Naive thymus-derived CD4-positive, alpha-beta T cell (primary cell): ENCODE data around the gene MUCL1. TPM values are rescaled to one million over a fixed set of nuclear protein-coding genes. Genes with fewer than 3 reads are reported as not detected.
A peak's percentile ranks its signal among the peaks of the same experiment; 100 is the strongest.

Source experiments
- ATAC-seq: fragments of 150-1000 bp; cut with Tn5 transposase; 2 replicates; pipeline ENCODE4 v1.10.0; 2021; ENCODE audit warnings: mild to moderate bottlenecking, moderate library complexity
- CTCF ChIA-PET: fragments of 350-600 bp; sonication (Branson Sonifier 250); formaldehyde crosslinking; loops from one replicate; lab custom pipeline; 2021; ENCODE audit warnings: antibody characterized with exemption; lab: Charles Lee
- POLR2A ChIA-PET: fragments of 350-600 bp; sonication (Branson Sonifier 250); formaldehyde crosslinking; loops from one replicate; lab custom pipeline; 2021; ENCODE audit warnings: antibody characterized with exemption, inconsistent platforms; lab: Charles Lee
- DNase-seq, 9 donors: peaks; one replicate each; pipeline versions ENCODE4 v3.0.0 to v3.0.0-alpha.2; 2020 to 2022; ENCODE audit warnings: mixed read lengths in 1 of 9
- H3K27ac ChIP-seq: one replicate; pipeline ENCODE4 v1.7.0; 2013; ENCODE audit warnings: mild to moderate bottlenecking, low read depth, low read length, moderate library complexity
- H3K27me3 ChIP-seq, 2 donors: one replicate each; pipeline ENCODE4 v1.7.0; 2013; ENCODE audit warnings: low read length in 2 of 2, mild to moderate bottlenecking in 2 of 2, moderate library complexity in 2 of 2; ENCODE audit not compliant: control insufficient read depth in 2 of 2, insufficient read depth in 2 of 2
- H3K36me3 ChIP-seq, 3 experiments: 1 replicate in 2 of 3; 2 replicates in 1 of 3; pipeline ENCODE4 v1.7.0; 2013; ENCODE audit warnings: low read length in 3 of 3, mild to moderate bottlenecking in 3 of 3, moderate library complexity in 1 of 3; ENCODE audit not compliant: insufficient read depth in 3 of 3, control insufficient read depth in 2 of 3
- H3K4me1 ChIP-seq, 2 donors: one replicate each; pipeline ENCODE4 v1.7.0; 2013; ENCODE audit warnings: low read length in 2 of 2, mild to moderate bottlenecking in 2 of 2, moderate library complexity in 1 of 2; ENCODE audit not compliant: control insufficient read depth in 2 of 2, insufficient read depth in 2 of 2
- H3K4me3 ChIP-seq: 2 replicates; pipeline ENCODE4 v1.7.0; 2013; ENCODE audit warnings: mild to moderate bottlenecking, low read length
- H3K9me3 ChIP-seq, 3 experiments: 1 replicate in 2 of 3; 2 replicates in 1 of 3; pipeline ENCODE4 v1.7.0; 2013; ENCODE audit warnings: low read length in 3 of 3; ENCODE audit not compliant: control insufficient read depth in 2 of 3
- H3K27ac Mint-ChIP-seq, 9 donors: one replicate each; pipeline ENCODE4 v1.8.0; 2020 to 2022; ENCODE audit warnings: mixed read lengths in 9 of 9, mild to moderate bottlenecking in 8 of 9, moderate library complexity in 5 of 9, inconsistent platforms in 2 of 9
- H3K27me3 Mint-ChIP-seq, 5 donors: one replicate each; pipeline ENCODE4 v1.8.0; 2021 to 2022; ENCODE audit warnings: mixed read lengths in 5 of 5, mild to moderate bottlenecking in 1 of 5
- H3K36me3 Mint-ChIP-seq, 5 donors: one replicate each; pipeline ENCODE4 v1.8.0; 2020 to 2022; ENCODE audit warnings: mixed read lengths in 5 of 5, mild to moderate bottlenecking in 3 of 5, inconsistent platforms in 1 of 5
- H3K4me1 Mint-ChIP-seq, 7 donors: one replicate each; pipeline ENCODE4 v1.8.0; 2020 to 2022; ENCODE audit warnings: mixed read lengths in 7 of 7, mild to moderate bottlenecking in 3 of 7, inconsistent platforms in 1 of 7
- H3K4me3 Mint-ChIP-seq, 10 donors: one replicate each; pipeline ENCODE4 v1.8.0; 2020 to 2022; ENCODE audit warnings: mild to moderate bottlenecking in 10 of 10, mixed read lengths in 10 of 10, moderate library complexity in 6 of 10, inconsistent platforms in 2 of 10
- H3K9me3 Mint-ChIP-seq, 11 donors: one replicate each; pipeline ENCODE4 v1.8.0; 2020 to 2022; ENCODE audit warnings: mixed read lengths in 11 of 11, mild to moderate bottlenecking in 4 of 11, inconsistent platforms in 1 of 11, moderate library complexity in 1 of 11
- intact Hi-C, 2 donors: fragments of 100-400 bp; cut with micrococcal nuclease; formaldehyde crosslinking; loops; one replicate each; pipeline ENCODE4 v1.15.1; 2023
- polyA plus RNA-seq, 2 donors: library from polyadenylated mRNA; unstranded; fragments of 300-500 nt; fragmentation: Illumina TruSeq; gene quantifications; one replicate each; pipeline ENCODE4 v1.2.3, GENCODE V29; 2021
- total RNA-seq, 6 experiments: library from RNA in 5 of 6; stranded (reverse) in 5 of 6; gene quantifications; 1 replicate in 5 of 6; 2 replicates in 1 of 6; pipeline ENCODE4 v1.2.3 and lab custom pipeline; 2021 to 2026

Gene MUCL1
- total and polyA plus RNA-seq, 7 experiments from 2014 or later = not detected

DNA sequence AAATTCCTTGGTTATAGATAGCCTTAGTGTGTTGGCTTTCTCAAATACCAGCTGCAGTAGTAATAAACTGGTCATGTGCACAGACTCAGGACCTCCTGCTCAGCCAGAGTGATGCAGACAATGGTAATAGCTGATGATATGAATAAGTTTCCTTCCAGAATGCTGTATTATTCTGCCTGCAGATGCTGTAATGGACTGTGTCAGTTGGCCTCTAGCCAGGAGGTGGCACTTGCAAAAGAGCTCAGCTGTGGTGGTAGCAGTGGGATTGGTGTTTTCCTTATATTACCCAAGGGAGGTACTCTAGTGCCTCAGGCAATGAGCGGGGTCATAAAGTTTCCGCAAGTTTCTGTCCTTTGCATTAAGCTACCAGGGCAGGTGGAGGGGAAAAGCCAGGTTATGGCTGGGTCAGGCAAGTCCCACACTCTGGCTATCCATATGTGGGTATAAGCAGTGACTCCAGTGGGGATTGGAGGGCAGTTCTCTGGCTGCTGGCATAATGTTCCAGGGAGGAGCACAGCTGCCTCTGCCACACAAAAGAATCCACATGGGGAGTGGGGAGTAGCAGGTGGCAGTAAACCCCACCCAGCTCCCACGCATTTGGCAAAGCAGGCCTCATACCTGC, 14.0 kb upstream of the MUCL1 start:
- H3K27me3 ChIP-seq = no peaks in the 10 kb centered on the region
- no peaks in the 10 kb centered on the region for H3K36me3 ChIP-seq
- POLR2A ChIA-PET = no interaction called here
- H3K27me3 Mint-ChIP-seq = peaks cover 5 to 30% (median 21%) of the 10 kb centered on the region in 5 donors
- peaks cover 0 to 12% (median 2%) of the 10 kb centered on the region in 5 donors for H3K36me3 Mint-ChIP-seq
- H3K27ac Mint-ChIP-seq = no peak overlapping the region
- H3K4me3 Mint-ChIP-seq = no peak overlapping the region
- DNase-seq (no peak), ATAC-seq (no peak)
- no peak overlapping the region for H3K27ac ChIP-seq
- H3K4me1 ChIP-seq = no peaks in the 10 kb centered on the region
- peaks cover 0 to 24% (median 13%) of the 10 kb centered on the region in 11 donors for H3K9me3 Mint-ChIP-seq
- CTCF ChIA-PET = no interaction called here
- H3K9me3 ChIP-seq = peaks cover 0 to 5% (median 0%) of the 10 kb centered on the region in 3 experiments
- H3K4me1 Mint-ChIP-seq = peaks cover 0 to 4% (median 3%) of the 10 kb centered on the region in 7 donors
- intact Hi-C loops = no loop called here
- no peak overlapping the region for H3K4me3 ChIP-seq

DNA sequence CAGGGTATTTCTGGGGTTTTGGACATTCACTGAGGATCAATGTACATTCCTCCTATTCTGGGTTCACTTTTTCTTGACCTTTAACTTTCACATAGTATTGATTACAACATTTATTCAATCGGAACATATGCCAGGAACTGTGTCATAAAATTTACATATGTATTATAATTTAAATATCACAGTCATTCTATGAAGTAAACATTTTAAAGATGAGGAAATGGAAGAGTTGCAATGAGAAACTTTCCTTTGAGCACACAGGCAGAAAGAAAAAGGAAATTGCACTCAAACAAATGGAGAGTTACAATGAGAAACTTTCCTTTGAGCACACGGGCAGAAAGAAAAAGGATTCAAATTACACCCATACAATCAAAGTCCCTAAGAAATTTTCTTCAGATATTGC, 3.1 kb downstream of the MUCL1 start:
- Mint-ChIP-seq H3K27me3 (peaks cover 0 to 13% (median 5%) of the 10 kb centered on the region in 5 donors), H3K4me1 (peaks cover 0 to 12% (median 5%) of the 10 kb centered on the region in 7 donors), H3K9me3 (peaks cover 0 to 2% (median 0%) of the 10 kb centered on the region in 11 donors), H3K36me3 (no peaks in the 10 kb centered on the region), H3K27ac (peak overlapping the region in 1 of 9 donors; percentile 14), H3K4me3 (no peak overlapping the region)
- no peaks in the 10 kb centered on the region for H3K9me3 ChIP-seq
- H3K27me3 ChIP-seq = no peaks in the 10 kb centered on the region
- no peak overlapping the region for H3K4me3 ChIP-seq
- H3K4me1 ChIP-seq = no peaks in the 10 kb centered on the region
- ATAC-seq (no peak), DNase-seq (no peak)
- POLR2A ChIA-PET = interaction anchor here (0.6 to 0.7 kb wide), 2 partner anchors 12 to 96 kb away, joined by 3 to 4 read pairs; no protein-coding TSS in a partner anchor
- no peak overlapping the region for H3K27ac ChIP-seq
- CTCF ChIA-PET = interaction anchor here (0.6 to 4.8 kb wide), 7 partner anchors 14 to 214 kb away, joined by 3 to 38 read pairs (median 4); no protein-coding TSS in a partner anchor
- intact Hi-C loops = no loop called here
- no peaks in the 10 kb centered on the region for H3K36me3 ChIP-seq

GRCh38 chr12:54858562-54858961, 4.2 kb downstream of the MUCL1 start:
- peaks cover 0 to 12% (median 5%) of the 10 kb centered on the region in 7 donors for H3K4me1 Mint-ChIP-seq
- Histone ChIP-seq H3K9me3 (no peaks in the 10 kb centered on the region), H3K27me3 (no peaks in the 10 kb centered on the region), H3K4me1 (no peaks in the 10 kb centered on the region), H3K4me3 (no peak overlapping the region), H3K27ac (no peak overlapping the region), H3K36me3 (no peaks in the 10 kb centered on the region)
- ChIA-PET CTCF (interaction anchor here (2.0 kb wide), 1 partner anchor 213 kb away, joined by 5 read pairs; no protein-coding TSS in a partner anchor), POLR2A (no interaction called here)
- H3K9me3 Mint-ChIP-seq = peaks cover 0 to 4% (median 0%) of the 10 kb centered on the region in 11 donors
- intact Hi-C loops = no loop called here
- DNase-seq (no peak), ATAC-seq (no peak)
- H3K36me3 Mint-ChIP-seq = no peaks in the 10 kb centered on the region
- no peak overlapping the region for H3K27ac Mint-ChIP-seq
- peaks cover 0 to 21% (median 5%) of the 10 kb centered on the region in 5 donors for H3K27me3 Mint-ChIP-seq
- no peak overlapping the region for H3K4me3 Mint-ChIP-seq

- ChIA-PET CTCF (interaction anchor here (1.1 to 2.0 kb wide), 3 partner anchors 100 to 212 kb away, joined by 5 to 6 read pairs (median 5); no protein-coding TSS in a partner anchor), POLR2A (no interaction called here)
- Mint-ChIP-seq H3K4me3 (no peak overlapping the region), H3K27ac (peak overlapping the region in 1 of 9 donors; percentile 4), H3K4me1 (peaks cover 0 to 6% (median 0%) of the 10 kb centered on the region in 7 donors), H3K9me3 (peaks cover 0 to 4% (median 0%) of the 10 kb centered on the region in 11 donors), H3K27me3 (peaks cover 0 to 27% (median 5%) of the 10 kb centered on the region in 5 donors), H3K36me3 (no peaks in the 10 kb centered on the region)
- no peaks in the 10 kb centered on the region for H3K9me3 ChIP-seq
- no peak for DNase-seq
- no peak overlapping the region for H3K4me3 ChIP-seq
- intact Hi-C loops = no loop called here
- no peak for ATAC-seq
- H3K27ac ChIP-seq = no peak overlapping the region
- H3K36me3 ChIP-seq = no peaks in the 10 kb centered on the region
- no peaks in the 10 kb centered on the region for H3K4me1 ChIP-seq
- no peaks in the 10 kb centered on the region for H3K27me3 ChIP-seq
These were observed 5.2 kb downstream of the MUCL1 start for GRCh38 chr12:54859502-54859901.

GRCh38 chr12:54861927-54862326, 7.6 kb downstream of the MUCL1 start:
- ATAC-seq (no peak), DNase-seq (no peak)
- no peaks in the 10 kb centered on the region for H3K27me3 ChIP-seq
- no peak overlapping the region for H3K4me3 ChIP-seq
- H3K9me3 ChIP-seq = no peaks in the 10 kb centered on the region
- peaks cover 0 to 46% (median 5%) of the 10 kb centered on the region in 5 donors for H3K27me3 Mint-ChIP-seq
- no peak overlapping the region for H3K27ac ChIP-seq
- no peaks in the 10 kb centered on the region for H3K4me1 ChIP-seq
- H3K36me3 Mint-ChIP-seq = no peaks in the 10 kb centered on the region
- no peak overlapping the region for H3K27ac Mint-ChIP-seq
- H3K9me3 Mint-ChIP-seq = peaks cover 0 to 4% (median 0%) of the 10 kb centered on the region in 11 donors
- no peaks in the 10 kb centered on the region for H3K4me1 Mint-ChIP-seq
- intact Hi-C loops = no loop called here
- no peak overlapping the region for H3K4me3 Mint-ChIP-seq
- CTCF ChIA-PET = interaction anchor here (1.3 kb wide), 1 partner anchor 131 kb away, joined by 4 read pairs; no protein-coding TSS in a partner anchor
- no peaks in the 10 kb centered on the region for H3K36me3 ChIP-seq
- POLR2A ChIA-PET = interaction anchor here (0.9 kb wide), 1 partner anchor 10 kb away, joined by 3 read pairs; no protein-coding TSS in a partner anchor

DNA sequence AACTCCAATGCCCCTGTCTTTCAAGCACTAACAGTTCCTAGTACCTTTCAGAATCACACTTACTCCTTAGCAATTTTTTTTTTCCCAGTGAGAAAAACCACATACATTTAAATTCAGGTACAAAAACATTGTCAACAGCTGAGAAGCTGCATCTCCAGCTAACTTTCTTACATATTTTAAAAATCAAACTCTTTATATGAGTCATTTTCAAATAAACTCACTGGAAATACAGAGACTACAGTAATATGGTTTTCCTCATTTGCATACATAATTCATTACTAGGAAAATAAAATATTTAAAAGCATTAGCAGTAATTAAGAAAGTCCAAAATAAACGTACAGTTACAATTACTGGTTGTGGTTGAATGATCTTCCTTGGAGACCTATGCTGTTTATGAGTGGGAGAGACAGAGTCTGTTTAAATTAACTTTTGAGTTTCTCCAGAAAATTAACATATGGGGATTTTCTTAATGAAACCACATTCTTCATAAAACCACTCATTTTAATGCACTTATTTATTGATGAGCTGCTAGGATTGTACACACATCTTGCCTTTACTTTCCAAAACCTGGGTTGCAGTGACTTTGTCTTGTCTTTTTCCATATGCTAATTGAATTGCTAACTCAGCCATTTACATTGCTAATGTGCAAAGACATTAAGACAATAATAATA, 9.8 kb downstream of the MUCL1 start:
- peaks cover 0 to 4% (median 0%) of the 10 kb centered on the region in 11 donors for H3K9me3 Mint-ChIP-seq
- intact Hi-C loops = no loop called here
- H3K27me3 ChIP-seq = no peaks in the 10 kb centered on the region
- no peak overlapping the region for H3K4me3 Mint-ChIP-seq
- H3K4me1 Mint-ChIP-seq = no peaks in the 10 kb centered on the region
- H3K9me3 ChIP-seq = no peaks in the 10 kb centered on the region
- DNase-seq = no peak
- H3K4me3 ChIP-seq = no peak overlapping the region
- H3K27me3 Mint-ChIP-seq = peaks cover 4 to 57% (median 9%) of the 10 kb centered on the region in 5 donors
- no peak overlapping the region for H3K27ac Mint-ChIP-seq
- no peaks in the 10 kb centered on the region for H3K4me1 ChIP-seq
- no peaks in the 10 kb centered on the region for H3K36me3 Mint-ChIP-seq
- ChIA-PET CTCF (interaction anchor here (0.6 to 1.0 kb wide), 2 partner anchors 133 to 208 kb away, joined by 3 read pairs; no protein-coding TSS in a partner anchor), POLR2A (interaction anchor here (0.7 kb wide), 1 partner anchor 121 kb away, joined by 3 read pairs; no protein-coding TSS in a partner anchor)
- no peak overlapping the region for H3K27ac ChIP-seq
- no peak for ATAC-seq
- no peaks in the 10 kb centered on the region for H3K36me3 ChIP-seq
